SU-DHL-6 (cell line): ENCODE results near the gene OR4D10.
"Not testable (repeated sequence)": the region's sequence is repeated elsewhere in the genome, so short reads cannot be mapped to it uniquely, and the experiment has no call there.

Experiments used
- H2AFZ ChIP-seq: fragments of 200-600 bp; sonication (generic); 2 replicates; pipeline ENCODE4 v1.6.1; 2014; ENCODE audit warnings: low read depth, mild to moderate bottlenecking, moderate library complexity, mixed read lengths, antibody characterized with exemption, low read length; ENCODE audit not compliant: severe bottlenecking
- H3F3A ChIP-seq: fragments of 200-600 bp; shearing (Covaris generic); 2 replicates; pipeline ENCODE4 v1.6.0; 2016; ENCODE audit warnings: antibody characterized with exemption, mild to moderate bottlenecking; ENCODE audit not compliant: insufficient read depth
- H3K27ac ChIP-seq: fragments of 200-600 bp; sonication (generic); 2 replicates; pipeline ENCODE4 v1.5.1; 2016; ENCODE audit warnings: low read depth, mild to moderate bottlenecking, low read length, moderate library complexity, mixed read lengths
- H3K27me3 ChIP-seq: fragments of 200-600 bp; sonication (generic), shearing (Covaris generic); 2 replicates; pipeline ENCODE4 v1.6.0; 2014; ENCODE audit warnings: mild to moderate bottlenecking, low read length
- H3K36me3 ChIP-seq: fragments of 200-600 bp; sonication (generic); 2 replicates; pipeline ENCODE4 v1.6.1; 2014; ENCODE audit warnings: mild to moderate bottlenecking, low read length, mixed read lengths
- H3K4me2 ChIP-seq: fragments of 300-600, 200-600 bp; shearing (Covaris generic), sonication (generic); 2 replicates; pipeline ENCODE4 v1.6.0; 2014; ENCODE audit warnings: low read length, low read depth, mild to moderate bottlenecking; ENCODE audit not compliant: poor library complexity, severe bottlenecking
- H3K4me3 ChIP-seq: fragments of 200-600 bp; sonication (generic); 2 replicates; pipeline ENCODE4 v1.5.1; 2014; ENCODE audit warnings: antibody characterized with exemption, low read length, mild to moderate bottlenecking, mixed read lengths; ENCODE audit not compliant: insufficient read depth, poor library complexity, severe bottlenecking
- H3K79me2 ChIP-seq: fragments of 200-600 bp; sonication (generic); 2 replicates; pipeline ENCODE4 v1.6.1; 2014; ENCODE audit warnings: mild to moderate bottlenecking, low read length, moderate library complexity; ENCODE audit not compliant: insufficient read depth
- H3K9ac ChIP-seq: fragments of 200-600 bp; sonication (generic); 2 replicates; pipeline ENCODE4 v1.7.0; 2014; ENCODE audit warnings: mild to moderate bottlenecking, low read length
- H3K9me2 ChIP-seq: fragments of 200-600 bp; sonication (generic); replicated peaks from 2 replicates; pipeline ENCODE4 v1.6.1; 2014; ENCODE audit warnings: low read length; ENCODE audit not compliant: insufficient read depth
- H3K9me3 ChIP-seq: fragments of 200-600 bp; sonication (generic); 2 replicates; pipeline ENCODE4 v1.6.1; 2014; ENCODE audit warnings: low read length, mixed read lengths; ENCODE audit not compliant: insufficient read depth
- H4K20me1 ChIP-seq: fragments of 200-600 bp; sonication (generic); 2 replicates; pipeline ENCODE4 v1.6.1; 2014; ENCODE audit warnings: low read depth, mild to moderate bottlenecking, antibody characterized with exemption, low read length, moderate library complexity, mixed read lengths
- CTCF ChIP-seq: fragments of 200-600 bp; sonication (generic); IDR thresholded peaks from one replicate; pipeline ENCODE4 v1.5.1; 2017; ENCODE audit warnings: antibody characterized with exemption, mild to moderate bottlenecking, low read length, moderate library complexity; ENCODE audit not compliant: insufficient read depth, poor library complexity, severe bottlenecking
- EZH2phosphoT487 ChIP-seq: fragments of 200-600 bp; sonication (generic), shearing (Covaris generic); conservative IDR thresholded peaks from 2 replicates; pipeline ENCODE4 v1.6.1; 2018; ENCODE audit warnings: mild to moderate bottlenecking, antibody characterized with exemption, low read length, moderate library complexity, mixed read lengths

The OR4D10 gene

GRCh38 chr11:59436169-59436568 lies 36.9 kb upstream of the OR4D10 start, which contains the start of gene OR5A1:
Gene OR5A1, plus strand, starts transcription at chr11:59436469. Its CDS starts 6,700 bp downstream, at chr11:59443169.
- no peak within 1 kb of the TSS for H3K4me3 ChIP-seq
- no peaks in the 10 kb centered on the region for H3F3A ChIP-seq
- no peaks in the 10 kb centered on the region for H3K9me2 ChIP-seq
- no peaks in the 10 kb centered on the region for H3K36me3 ChIP-seq
- no peak within 1 kb of the TSS for H3K9ac ChIP-seq
- no peaks in the 10 kb centered on the region for H3K79me2 ChIP-seq
- no peak within 1 kb of the TSS for H2AFZ ChIP-seq
- H3K9me3 ChIP-seq: no peaks in the 10 kb centered on the region
- H3K27ac ChIP-seq: no peak within 1 kb of the TSS
- H4K20me1 ChIP-seq: no peaks in the 10 kb centered on the region
- TF ChIP-seq CTCF: no peak
- no peak for TF ChIP-seq EZH2phosphoT487
- H3K4me2 ChIP-seq: no peak within 1 kb of the TSS
- no peaks in the 10 kb centered on the region for H3K27me3 ChIP-seq

DNA sequence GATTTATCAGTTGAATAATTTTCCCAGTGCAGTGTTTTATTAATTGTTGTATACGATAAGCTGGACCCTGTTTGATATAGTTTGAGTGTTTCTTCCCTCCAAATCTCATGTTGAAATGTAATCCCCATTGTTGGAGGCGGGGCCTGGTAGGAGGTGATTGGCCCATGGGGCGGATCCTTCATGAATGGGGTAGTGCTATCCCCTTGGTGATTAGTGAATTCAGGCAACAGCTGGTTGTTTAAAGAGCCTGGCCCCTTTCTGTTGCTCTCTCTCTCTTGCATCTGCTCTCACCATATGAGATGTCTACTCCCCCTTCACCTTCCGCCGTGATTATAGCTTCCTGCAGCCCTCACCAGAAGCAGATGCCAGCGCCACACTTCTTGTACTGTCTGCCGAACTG lies 35.3 kb upstream of the OR4D10 start:
- Histone ChIP-seq H3K79me2 (no peaks in the 10 kb centered on the region), H3K27ac (no peak overlapping the region), H3K9ac (no peak overlapping the region), H4K20me1 (no peaks in the 10 kb centered on the region), H3K27me3 (no peaks in the 10 kb centered on the region), H3K9me3 (no peaks in the 10 kb centered on the region), H3F3A (no peaks in the 10 kb centered on the region), H3K36me3 (no peaks in the 10 kb centered on the region), H3K4me2 (no peak overlapping the region), H2AFZ (no peak overlapping the region), H3K4me3 (no peak overlapping the region), H3K9me2 (no peaks in the 10 kb centered on the region)
- no peak for TF ChIP-seq CTCF
- no peak for TF ChIP-seq EZH2phosphoT487

- not testable (repeated sequence) for H3K9ac ChIP-seq, H3K9me2 ChIP-seq, H3K79me2 ChIP-seq, H3K4me3 ChIP-seq, H4K20me1 ChIP-seq, H3K27ac ChIP-seq, H2AFZ ChIP-seq, H3F3A ChIP-seq, H3K27me3 ChIP-seq, H3K4me2 ChIP-seq, H3K36me3 ChIP-seq, H3K9me3 ChIP-seq
These were observed 27.5 kb upstream of the OR4D10 start for GRCh38 chr11:59445624-59446023.

DNA sequence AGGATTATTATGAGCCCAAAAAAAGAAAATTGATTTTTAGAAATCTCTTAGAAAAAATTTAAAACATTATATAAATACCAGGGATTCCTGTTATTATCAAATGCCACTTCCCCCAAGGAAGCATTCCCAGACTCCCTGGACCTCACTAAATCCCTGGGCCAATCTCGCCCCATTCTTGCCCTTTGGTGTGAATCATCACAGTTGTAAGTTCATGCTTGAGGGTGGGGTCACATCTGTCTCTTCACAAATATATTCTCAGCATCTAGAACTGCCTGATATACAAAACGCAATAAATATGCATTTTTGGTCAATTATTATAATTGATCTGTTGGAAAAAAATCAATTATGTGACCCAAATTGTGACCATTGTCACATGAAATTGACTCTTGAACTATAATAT lies 24.6 kb upstream of the OR4D10 start:
- no peaks in the 10 kb centered on the region for H3F3A ChIP-seq
- no peak overlapping the region for H2AFZ ChIP-seq
- TF ChIP-seq CTCF: no peak
- no peak for TF ChIP-seq EZH2phosphoT487
- H3K27ac ChIP-seq: no peak overlapping the region
- no peaks in the 10 kb centered on the region for H3K79me2 ChIP-seq
- no peaks in the 10 kb centered on the region for H3K27me3 ChIP-seq
- no peaks in the 10 kb centered on the region for H3K36me3 ChIP-seq
- no peak overlapping the region for H3K4me2 ChIP-seq
- no peaks in the 10 kb centered on the region for H3K9me2 ChIP-seq
- H3K9ac ChIP-seq: no peak overlapping the region
- no peaks in the 10 kb centered on the region for H4K20me1 ChIP-seq
- no peak overlapping the region for H3K4me3 ChIP-seq
- H3K9me3 ChIP-seq: no peaks in the 10 kb centered on the region
